CD4-positive, alpha-beta T cell (primary cell): ENCODE data around the gene TMEM62. TPM values are rescaled to one million over a fixed set of nuclear protein-coding genes. Genes with fewer than 3 reads are reported as not detected.
"Not testable (repeated sequence)": the region's sequence is repeated elsewhere in the genome, so short reads cannot be mapped to it uniquely, and the experiment has no call there.

Experiments used
- ATAC-seq: fragments of 200-7000 bp; cut with Tn5 transposase; one replicate; pipeline ENCODE4 v1.10.0; 2022; ENCODE audit warnings: mild to moderate bottlenecking; ENCODE audit not compliant: poor library complexity
- CTCF ChIA-PET: fragments of 350-600 bp; sonication (Branson Sonifier 250); formaldehyde crosslinking; loops from one replicate; lab custom pipeline; 2021; ENCODE audit warnings: antibody characterized with exemption, inconsistent platforms; lab: Charles Lee
- POLR2A ChIA-PET: fragments of 350-600 bp; sonication (Branson Sonifier 250); formaldehyde crosslinking; loops from one replicate; lab custom pipeline; 2021; ENCODE audit warnings: antibody characterized with exemption, inconsistent platforms; lab: Charles Lee
- DNase-seq, 14 experiments: peaks; one replicate each; pipeline ENCODE4 v3.0.0-alpha.2; 2013 to 2020; ENCODE audit warnings: mixed read lengths in 2 of 14
- H3K27ac ChIP-seq, 2 donors: one replicate each; pipeline versions ENCODE4 v1.5.1 to v1.7.0; 2013; ENCODE audit warnings: low read length in 2 of 2, low read depth in 1 of 2, mild to moderate bottlenecking in 1 of 2
- H3K27me3 ChIP-seq, 2 experiments: 1 replicate in 1 of 2; 2 replicates in 1 of 2; pipeline versions ENCODE4 v1.6.1 to v1.7.0; 2013; ENCODE audit warnings: low read length in 2 of 2, control low read depth in 1 of 2, mild to moderate bottlenecking in 1 of 2, moderate library complexity in 1 of 2; ENCODE audit not compliant: insufficient read depth in 2 of 2, control insufficient read depth in 1 of 2
- H3K36me3 ChIP-seq: one replicate; pipeline ENCODE4 v1.6.1; 2013; ENCODE audit warnings: low read length, control low read depth; ENCODE audit not compliant: insufficient read depth
- H3K4me1 ChIP-seq: one replicate; pipeline ENCODE4 v1.6.1; 2013; ENCODE audit warnings: low read length, control low read depth; ENCODE audit not compliant: insufficient read depth
- H3K4me3 ChIP-seq: one replicate; pipeline ENCODE4 v1.5.1; 2013; ENCODE audit warnings: mild to moderate bottlenecking, low read length, moderate library complexity
- H3K9me3 ChIP-seq, 2 experiments: 1 replicate in 1 of 2; 2 replicates in 1 of 2; pipeline versions ENCODE4 v1.6.1 to v1.7.0; 2013; ENCODE audit warnings: low read length in 2 of 2, mild to moderate bottlenecking in 2 of 2, control low read depth in 1 of 2, moderate library complexity in 1 of 2; ENCODE audit not compliant: control insufficient read depth in 1 of 2, insufficient read depth in 1 of 2
- H3K27ac Mint-ChIP-seq: one replicate; pipeline ENCODE4 v1.8.0; 2020; ENCODE audit warnings: mixed read lengths
- H3K27me3 Mint-ChIP-seq: one replicate; pipeline ENCODE4 v1.8.0; 2021; ENCODE audit warnings: mixed read lengths
- H3K36me3 Mint-ChIP-seq: one replicate; pipeline ENCODE4 v1.8.0; 2021; ENCODE audit warnings: low read depth, mixed read lengths
- H3K4me1 Mint-ChIP-seq: one replicate; pipeline ENCODE4 v1.8.0; 2021; ENCODE audit warnings: low read depth, mixed read lengths
- H3K4me3 Mint-ChIP-seq: one replicate; pipeline ENCODE4 v1.8.0; 2020; ENCODE audit warnings: mild to moderate bottlenecking, mixed read lengths
- H3K9me3 Mint-ChIP-seq: one replicate; pipeline ENCODE4 v1.8.0; 2020; ENCODE audit warnings: mixed read lengths
- CTCF ChIP-seq: fragments of 200-600 bp; IDR thresholded peaks from one replicate; pipeline ENCODE4 v1.8.0; 2022; ENCODE audit warnings: antibody characterized with exemption, mild to moderate bottlenecking
- intact Hi-C, 2 experiments: fragments of 100-400 bp; cut with DNase I in 1 of 2; cut with micrococcal nuclease in 1 of 2; formaldehyde crosslinking; loops; one replicate each; pipeline versions ENCODE4 v1.15.1 to v1.9.0; 2023 to 2025; cut with DNase I, micrococcal nuclease
- total RNA-seq, 174 experiments: library from RNA in 2 of 174; stranded (reverse) in 2 of 174; gene quantifications; one replicate each; pipeline ENCODE4 v1.2.3 and lab custom pipeline; 2021 to 2026

Gene TMEM62
- total RNA-seq, 2 experiments from 2014 or later: 17.5 to 22.5 TPM

GRCh38 chr15:43127752-43128151 lies 5.6 kb upstream of the TMEM62 start:
- Mint-ChIP-seq H3K27me3 (peaks cover 8% of the 10 kb centered on the region), H3K4me3 (peak overlapping the region; percentile 4), H3K36me3 (no peaks in the 10 kb centered on the region), H3K9me3 (peaks cover 4% of the 10 kb centered on the region), H3K27ac (no peak overlapping the region), H3K4me1 (peaks cover 9% of the 10 kb centered on the region)
- Histone ChIP-seq H3K27ac (no peak overlapping the region), H3K4me1 (peaks cover 9% of the 10 kb centered on the region), H3K27me3 (no peaks in the 10 kb centered on the region), H3K36me3 (no peaks in the 10 kb centered on the region), H3K9me3 (no peaks in the 10 kb centered on the region), H3K4me3 (no peak overlapping the region)
- ChIA-PET CTCF (no interaction called here), POLR2A (no interaction called here)
- intact Hi-C loops: loop anchor here in 1 of 2 experiments (10.0 kb wide), 1 partner anchor 633 kb away; the partner anchor contains the start of genes SNAP23 and ZNF106
- DNase-seq: no peak
- no peak for ATAC-seq
- no peak for TF ChIP-seq CTCF

- H3K36me3 Mint-ChIP-seq, H3K27ac ChIP-seq, H3K36me3 ChIP-seq, POLR2A ChIA-PET, H3K27me3 ChIP-seq, CTCF ChIA-PET, H3K4me3 Mint-ChIP-seq, H3K9me3 ChIP-seq, H3K27ac Mint-ChIP-seq, H3K4me3 ChIP-seq, ATAC-seq, H3K27me3 Mint-ChIP-seq, H3K4me1 ChIP-seq, H3K9me3 Mint-ChIP-seq, DNase-seq, H3K4me1 Mint-ChIP-seq: not testable (repeated sequence)
- intact Hi-C loops: loop anchor here in 1 of 2 experiments (10.0 kb wide), 1 partner anchor 634 kb away; the partner anchor contains the start of genes SNAP23 and ZNF106
Observed at GRCh38 chr15:43128174-43128979, 5.0 kb upstream of the TMEM62 start.

- H3K9me3 ChIP-seq: no peaks in the 10 kb centered on the region
- ChIA-PET CTCF (no interaction called here), POLR2A (no interaction called here)
- Mint-ChIP-seq H3K27ac (no peak overlapping the region), H3K4me1 (peaks cover 6% of the 10 kb centered on the region), H3K9me3 (peaks cover 4% of the 10 kb centered on the region), H3K4me3 (no peak overlapping the region), H3K27me3 (peaks cover 8% of the 10 kb centered on the region), H3K36me3 (peaks cover 5% of the 10 kb centered on the region)
- H3K36me3 ChIP-seq: no peaks in the 10 kb centered on the region
- intact Hi-C loops: loop anchor here in 1 of 2 experiments (10.0 kb wide), 1 partner anchor 634 kb away; the partner anchor contains the start of genes SNAP23 and ZNF106
- no peak overlapping the region for H3K4me3 ChIP-seq
- no peak for DNase-seq
- no peak overlapping the region for H3K27ac ChIP-seq
- H3K27me3 ChIP-seq: no peaks in the 10 kb centered on the region
- TF ChIP-seq CTCF: no peak
- no peak for ATAC-seq
- H3K4me1 ChIP-seq: peaks cover 8% of the 10 kb centered on the region
Observed at GRCh38 chr15:43128980-43129335, 4.4 kb upstream of the TMEM62 start.
